Naive thymus-derived CD8-positive, alpha-beta T cell (primary cell): ENCODE data around the gene FARP1. TPM values are rescaled to one million over a fixed set of nuclear protein-coding genes. Genes with fewer than 3 reads are reported as not detected.

Experiments used
- ATAC-seq, 2 donors: fragments of 150-1000 bp; cut with Tn5 transposase in 1 of 2; sonication (Bioruptor Pico), chemical (Tn5 transposase) in 1 of 2; 1 replicate in 1 of 2; 2 replicates in 1 of 2; pipeline ENCODE4 v1.10.0; 2021; ENCODE audit warnings: mild to moderate bottlenecking in 2 of 2, moderate library complexity in 2 of 2
- POLR2A ChIA-PET: fragments of 350-600 bp; sonication (Branson Sonifier 250); formaldehyde crosslinking; loops from one replicate; lab custom pipeline; 2021; ENCODE audit warnings: antibody characterized with exemption; lab: Charles Lee
- DNase-seq, 10 donors: peaks; one replicate each; pipeline versions ENCODE4 v3.0.0 to v3.0.0-alpha.2; 2020 to 2022
- H3K27ac Mint-ChIP-seq, 10 donors: one replicate each; pipeline ENCODE4 v1.8.0; 2020 to 2022; ENCODE audit warnings: mild to moderate bottlenecking in 10 of 10, mixed read lengths in 10 of 10, moderate library complexity in 4 of 10, inconsistent platforms in 1 of 10
- H3K27me3 Mint-ChIP-seq, 5 donors: one replicate each; pipeline ENCODE4 v1.8.0; 2021 to 2022; ENCODE audit warnings: mixed read lengths in 5 of 5
- H3K36me3 Mint-ChIP-seq, 3 donors: one replicate each; pipeline ENCODE4 v1.8.0; 2020 to 2022; ENCODE audit warnings: mixed read lengths in 3 of 3, mild to moderate bottlenecking in 2 of 3, inconsistent platforms in 1 of 3
- H3K4me1 Mint-ChIP-seq, 4 donors: one replicate each; pipeline ENCODE4 v1.8.0; 2021 to 2022; ENCODE audit warnings: mixed read lengths in 4 of 4
- H3K4me3 Mint-ChIP-seq, 10 donors: one replicate each; pipeline ENCODE4 v1.8.0; 2020 to 2022; ENCODE audit warnings: mild to moderate bottlenecking in 10 of 10, mixed read lengths in 10 of 10, moderate library complexity in 6 of 10, inconsistent platforms in 1 of 10
- H3K9me3 Mint-ChIP-seq, 9 donors: one replicate each; pipeline ENCODE4 v1.8.0; 2020 to 2022; ENCODE audit warnings: mixed read lengths in 9 of 9, mild to moderate bottlenecking in 3 of 9, inconsistent platforms in 1 of 9, moderate library complexity in 1 of 9
- polyA plus RNA-seq, 3 donors: library from polyadenylated mRNA; unstranded; fragments of 300-500 nt; fragmentation: Illumina TruSeq; gene quantifications; one replicate each; pipeline ENCODE4 v1.2.3, GENCODE V29; 2021
- total RNA-seq, 8 experiments: library from RNA in 2 of 8; stranded (reverse) in 2 of 8; gene quantifications; one replicate each; pipeline ENCODE4 v1.2.3 and lab custom pipeline; 2021 to 2026

FARP1 gene
- total and polyA plus RNA-seq, 5 experiments from 2014 or later: 0.03 to 0.55 (median 0.22) TPM

DNA sequence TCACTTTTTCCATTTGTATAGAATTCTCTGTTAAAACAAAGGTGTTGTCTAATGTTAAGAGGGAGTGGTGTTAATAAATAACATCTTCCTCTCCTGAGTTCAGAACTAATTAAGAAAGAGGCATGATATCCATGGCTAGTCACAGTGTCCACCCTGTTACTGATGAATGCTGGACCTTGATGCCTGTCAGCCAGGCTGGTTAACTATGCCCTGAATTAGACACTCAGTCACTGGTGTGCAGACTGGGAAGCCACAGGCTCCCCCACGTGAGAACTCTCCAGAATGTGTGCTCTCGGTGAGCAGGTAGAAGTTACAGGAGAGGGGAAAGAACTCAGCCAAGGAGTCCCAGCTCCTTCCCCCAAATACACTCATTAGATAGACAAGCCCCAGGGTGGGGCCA is 90.2 kb downstream of the FARP1 start:
- Mint-ChIP-seq H3K27me3 (peaks cover 0 to 5% (median 2%) of the 10 kb centered on the region in 5 donors), H3K4me1 (no peaks in the 10 kb centered on the region), H3K9me3 (peaks cover 0 to 11% (median 3%) of the 10 kb centered on the region in 9 donors), H3K36me3 (peaks cover 0 to 7% (median 0%) of the 10 kb centered on the region in 3 donors), H3K27ac (no peak overlapping the region), H3K4me3 (no peak overlapping the region)
- ATAC-seq (no peak), DNase-seq (no peak)
- POLR2A ChIA-PET: interaction anchor here (0.6 kb wide), 1 partner anchor 68 kb away, joined by 4 read pairs; no protein-coding TSS in a partner anchor

DNA sequence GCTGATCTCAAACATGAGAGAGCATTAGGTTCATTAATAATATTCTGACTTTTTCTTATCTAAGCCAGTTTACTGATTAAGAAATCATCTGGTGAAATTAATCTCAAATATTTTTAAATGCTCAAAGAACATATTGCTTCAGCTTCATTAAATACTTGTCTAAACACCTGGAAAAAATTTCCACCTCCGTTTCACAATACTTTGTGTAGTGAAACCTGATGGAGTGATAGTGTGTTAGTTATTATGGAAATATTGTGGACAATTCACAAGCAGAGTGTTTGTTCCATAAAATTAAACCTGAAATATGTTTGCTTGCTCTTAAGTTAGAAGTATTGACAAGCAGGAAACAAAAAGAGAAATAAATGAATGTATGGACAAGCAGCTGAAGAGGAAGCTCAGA is 91.5 kb downstream of the FARP1 start:
- Mint-ChIP-seq H3K9me3 (peaks cover 0 to 11% (median 3%) of the 10 kb centered on the region in 9 donors), H3K4me3 (no peak overlapping the region), H3K27me3 (peaks cover 0 to 6% (median 2%) of the 10 kb centered on the region in 5 donors), H3K36me3 (peaks cover 0 to 7% (median 0%) of the 10 kb centered on the region in 3 donors), H3K27ac (no peak overlapping the region), H3K4me1 (no peaks in the 10 kb centered on the region)
- POLR2A ChIA-PET: no interaction called here
- ATAC-seq (no peak), DNase-seq (no peak)

DNA sequence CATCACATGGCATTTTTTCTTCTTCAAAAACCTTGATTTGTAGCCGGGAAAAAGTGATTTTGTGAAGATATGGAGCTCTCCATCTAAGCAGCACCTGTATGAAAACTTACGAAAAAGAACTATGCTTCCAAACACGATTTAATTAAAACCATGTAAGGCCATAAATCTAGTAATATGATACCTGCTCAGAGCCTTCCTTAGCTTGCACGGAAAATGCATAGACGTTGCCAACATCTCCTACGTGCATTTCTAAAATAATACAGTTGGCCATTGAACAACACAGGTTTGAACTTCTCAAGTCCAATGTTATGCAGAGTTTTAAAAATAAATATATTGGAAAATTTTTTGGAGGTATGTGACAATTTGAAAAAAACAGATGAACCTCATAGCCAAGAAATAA is 93.3 kb downstream of the FARP1 start:
- Mint-ChIP-seq H3K9me3 (peaks cover 0 to 2% (median 0%) of the 10 kb centered on the region in 9 donors), H3K4me3 (no peak overlapping the region), H3K27ac (no peak overlapping the region), H3K27me3 (peaks cover 0 to 16% (median 2%) of the 10 kb centered on the region in 5 donors), H3K36me3 (no peaks in the 10 kb centered on the region), H3K4me1 (no peaks in the 10 kb centered on the region)
- POLR2A ChIA-PET: no interaction called here
- ATAC-seq (no peak), DNase-seq (no peak)

DNA sequence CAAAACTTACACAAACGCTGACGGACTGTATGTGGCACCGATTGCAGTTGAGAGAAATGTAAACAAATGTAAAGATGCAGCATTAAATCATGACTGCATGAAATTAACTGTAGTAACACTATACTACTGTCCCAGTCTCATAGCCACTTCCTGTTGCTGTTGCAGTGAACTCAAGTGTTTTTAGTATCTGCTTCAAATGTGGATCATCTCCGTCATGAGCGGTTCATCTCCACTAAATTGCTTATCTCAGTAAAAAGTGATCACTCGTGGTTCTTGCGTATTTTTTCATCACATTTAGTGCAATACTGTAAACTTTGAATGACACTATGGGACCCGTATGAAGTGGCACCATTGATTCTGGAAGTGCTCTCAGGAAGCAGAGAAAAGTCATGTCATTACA is 94.4 kb downstream of the FARP1 start:
- no peak for ATAC-seq
- DNase-seq: no peak
- POLR2A ChIA-PET: no interaction called here
- Mint-ChIP-seq H3K9me3 (no peaks in the 10 kb centered on the region), H3K36me3 (no peaks in the 10 kb centered on the region), H3K4me1 (peaks cover 0 to 1% (median 0%) of the 10 kb centered on the region in 4 donors), H3K27ac (no peak overlapping the region), H3K4me3 (no peak overlapping the region), H3K27me3 (peaks cover 0 to 16% (median 3%) of the 10 kb centered on the region in 5 donors)

DNA sequence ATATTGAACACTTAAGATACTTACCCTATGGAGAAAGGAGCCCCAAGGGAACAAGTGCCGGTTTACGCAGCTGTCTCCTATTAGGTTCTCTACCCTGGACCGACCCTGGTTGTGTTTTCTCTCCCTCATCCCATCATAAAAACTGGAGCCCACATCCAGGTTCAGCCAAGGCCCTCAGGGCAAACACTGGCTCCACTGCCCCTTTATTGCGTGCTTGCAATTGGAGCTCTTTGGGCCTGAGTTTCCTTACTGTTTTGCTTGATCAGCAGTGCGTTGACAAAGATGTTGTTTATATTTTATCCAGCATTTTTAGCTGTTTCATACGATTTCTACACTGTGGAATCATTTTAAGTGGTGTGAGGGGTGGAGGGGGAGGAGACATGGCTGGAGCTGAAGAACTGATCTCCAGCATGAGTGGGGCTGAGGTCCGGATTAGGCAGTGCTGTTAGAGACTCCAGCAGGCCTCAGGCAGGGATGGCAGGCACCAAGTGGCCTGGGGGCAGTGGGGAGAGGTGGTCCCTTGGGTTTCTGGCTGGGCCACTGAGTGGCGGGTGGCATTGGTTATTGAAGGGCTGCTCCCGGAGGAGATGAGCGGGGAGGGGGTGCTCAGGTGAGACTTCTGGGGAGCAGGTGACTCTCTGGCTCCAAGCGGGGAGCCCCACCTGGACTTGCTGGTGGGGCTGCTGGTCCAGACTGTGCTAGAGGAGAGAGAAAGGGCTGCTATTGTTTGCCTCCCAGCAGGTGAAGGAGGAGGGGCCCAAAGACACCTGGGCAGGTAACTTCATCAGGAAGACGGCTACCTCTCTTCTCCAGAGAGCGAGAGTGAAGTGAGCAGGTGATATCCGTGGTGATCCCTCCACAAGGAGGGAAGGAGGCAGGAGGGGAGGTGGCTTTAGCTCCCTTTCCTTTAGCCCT is 96.5 kb downstream of the FARP1 start:
- no peak for DNase-seq
- no peaks in the 10 kb centered on the region for H3K36me3 Mint-ChIP-seq
- H3K9me3 Mint-ChIP-seq: no peaks in the 10 kb centered on the region
- ATAC-seq: no peak
- H3K27me3 Mint-ChIP-seq: peaks cover 0 to 16% (median 0%) of the 10 kb centered on the region in 5 donors
- H3K4me3 Mint-ChIP-seq: no peak overlapping the region
- peaks cover 0 to 1% (median 0%) of the 10 kb centered on the region in 4 donors for H3K4me1 Mint-ChIP-seq
- no peak overlapping the region for H3K27ac Mint-ChIP-seq
- POLR2A ChIA-PET: no interaction called here

DNA sequence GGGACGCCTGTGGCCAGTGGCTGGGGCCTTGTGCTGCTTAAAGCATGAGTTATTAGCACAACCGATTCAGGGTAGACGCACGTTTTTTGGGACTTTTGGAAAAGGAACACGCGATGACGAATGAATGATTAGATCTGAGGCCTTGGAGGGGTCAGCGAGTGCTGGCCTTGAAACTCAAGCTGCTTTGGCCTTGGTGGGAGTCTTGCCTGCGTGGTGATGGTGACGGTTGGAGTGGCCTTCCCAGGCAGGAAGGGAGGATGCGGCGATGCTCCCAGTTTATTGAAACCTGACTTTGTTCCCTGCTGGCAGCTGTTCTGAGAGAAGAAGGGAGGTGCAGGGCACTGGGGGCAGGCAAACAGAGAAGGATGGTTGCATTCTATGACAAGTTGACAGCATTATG is 97.2 kb downstream of the FARP1 start:
- H3K9me3 Mint-ChIP-seq: no peaks in the 10 kb centered on the region
- no peak overlapping the region for H3K4me3 Mint-ChIP-seq
- DNase-seq (no peak), ATAC-seq (no peak)
- H3K36me3 Mint-ChIP-seq: no peaks in the 10 kb centered on the region
- H3K27me3 Mint-ChIP-seq: peaks cover 0 to 16% (median 0%) of the 10 kb centered on the region in 5 donors
- H3K4me1 Mint-ChIP-seq: peaks cover 0 to 1% (median 0%) of the 10 kb centered on the region in 4 donors
- H3K27ac Mint-ChIP-seq: no peak overlapping the region
- POLR2A ChIA-PET: no interaction called here

DNA sequence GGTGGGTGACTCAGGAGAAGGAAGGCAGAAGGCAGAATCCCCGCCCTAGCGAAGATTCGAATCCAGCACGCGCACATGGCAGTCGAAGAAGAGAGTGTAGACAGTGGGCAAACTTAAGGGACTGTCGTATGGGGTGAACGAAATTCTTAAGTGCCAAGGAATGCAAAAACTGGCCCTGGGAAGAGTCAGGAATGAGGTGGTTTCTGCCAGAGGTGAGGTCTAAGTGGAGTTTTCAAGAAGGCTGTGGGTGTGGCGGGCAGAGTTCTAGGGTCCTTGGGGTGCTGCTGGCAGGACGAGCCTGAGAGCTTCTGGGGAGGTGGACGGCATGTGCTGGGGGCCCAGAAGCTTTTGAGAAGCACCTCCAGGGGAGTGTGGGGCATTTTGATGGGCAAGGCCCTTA is 98.1 kb downstream of the FARP1 start:
- no peak overlapping the region for H3K27ac Mint-ChIP-seq
- POLR2A ChIA-PET: no interaction called here
- no peak for DNase-seq
- no peak for ATAC-seq
- peaks cover 0 to 1% (median 0%) of the 10 kb centered on the region in 4 donors for H3K4me1 Mint-ChIP-seq
- no peak overlapping the region for H3K4me3 Mint-ChIP-seq
- no peaks in the 10 kb centered on the region for H3K36me3 Mint-ChIP-seq
- H3K27me3 Mint-ChIP-seq: peaks cover 0 to 16% (median 0%) of the 10 kb centered on the region in 5 donors
- no peaks in the 10 kb centered on the region for H3K9me3 Mint-ChIP-seq

DNA sequence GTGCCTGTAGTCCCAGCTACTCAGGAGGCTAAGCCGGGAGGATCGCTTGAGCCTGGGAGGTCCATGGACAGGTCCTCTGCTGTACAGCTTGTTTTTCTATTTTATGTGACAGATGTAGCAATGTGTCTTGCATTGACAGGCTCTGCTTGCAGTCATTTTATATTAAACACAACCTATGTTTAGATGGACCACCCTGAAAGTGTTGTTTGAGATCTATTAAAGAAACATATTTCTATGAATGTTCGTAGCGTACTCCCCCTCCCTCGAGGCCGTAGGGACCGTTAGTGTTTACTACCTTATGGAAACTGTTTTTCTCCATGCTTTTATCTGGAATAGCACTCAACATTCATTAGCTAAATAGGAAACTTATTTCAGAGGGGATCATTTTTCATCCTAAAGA is 99.1 kb downstream of the FARP1 start:
- peaks cover 0 to 1% (median 0%) of the 10 kb centered on the region in 4 donors for H3K4me1 Mint-ChIP-seq
- H3K4me3 Mint-ChIP-seq: no peak overlapping the region
- H3K27ac Mint-ChIP-seq: no peak overlapping the region
- ATAC-seq: no peak
- POLR2A ChIA-PET: no interaction called here
- peaks cover 0 to 16% (median 3%) of the 10 kb centered on the region in 5 donors for H3K27me3 Mint-ChIP-seq
- no peak for DNase-seq
- H3K9me3 Mint-ChIP-seq: no peaks in the 10 kb centered on the region
- no peaks in the 10 kb centered on the region for H3K36me3 Mint-ChIP-seq

DNA sequence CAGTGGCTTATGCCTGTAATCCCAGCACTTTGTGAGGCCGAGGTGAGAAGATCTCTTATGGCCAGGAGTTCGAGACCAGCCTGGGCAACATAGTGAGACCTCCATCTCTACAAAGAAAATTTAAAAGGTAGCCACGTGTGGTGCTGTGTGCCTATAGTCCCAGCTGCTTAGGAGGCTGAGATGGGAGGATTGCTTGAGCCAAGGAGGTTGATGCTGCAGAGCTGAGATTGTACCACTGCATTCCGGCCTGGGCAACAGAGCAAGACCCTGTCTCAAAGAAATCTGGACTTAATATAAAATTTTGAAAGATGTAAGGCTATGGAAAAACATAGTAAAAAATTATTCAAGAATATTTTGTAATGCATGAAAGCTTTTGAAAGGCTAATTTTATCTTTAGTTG is 99.5 kb downstream of the FARP1 start:
- POLR2A ChIA-PET: no interaction called here
- ATAC-seq (no peak), DNase-seq (no peak)
- Mint-ChIP-seq H3K27ac (no peak overlapping the region), H3K4me3 (no peak overlapping the region), H3K4me1 (peaks cover 0 to 1% (median 0%) of the 10 kb centered on the region in 4 donors), H3K36me3 (no peaks in the 10 kb centered on the region), H3K9me3 (no peaks in the 10 kb centered on the region), H3K27me3 (peaks cover 3 to 20% (median 7%) of the 10 kb centered on the region in 5 donors)

DNA sequence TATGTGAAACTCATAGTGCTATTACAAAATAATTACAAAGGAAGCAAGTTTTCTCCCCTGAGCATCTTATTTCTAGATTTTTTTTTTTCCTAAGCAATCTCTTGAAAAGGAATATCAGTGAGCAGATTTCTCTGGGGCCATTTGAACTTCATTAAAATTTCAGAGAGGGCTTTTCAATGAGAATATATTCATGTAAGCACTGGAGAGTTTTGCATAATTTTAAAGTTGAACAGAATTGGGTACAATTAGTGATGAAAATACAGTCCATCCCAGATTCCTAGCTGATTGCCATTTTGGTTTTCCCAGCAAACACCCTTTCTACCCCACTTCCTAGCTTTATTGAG is 101.0 kb downstream of the FARP1 start:
- H3K27me3 Mint-ChIP-seq: peaks cover 7 to 22% (median 10%) of the 10 kb centered on the region in 5 donors
- peaks cover 0 to 1% (median 0%) of the 10 kb centered on the region in 4 donors for H3K4me1 Mint-ChIP-seq
- DNase-seq: no peak
- no peaks in the 10 kb centered on the region for H3K36me3 Mint-ChIP-seq
- ATAC-seq: no peak
- no peak overlapping the region for H3K4me3 Mint-ChIP-seq
- no peak overlapping the region for H3K27ac Mint-ChIP-seq
- H3K9me3 Mint-ChIP-seq: no peaks in the 10 kb centered on the region
- POLR2A ChIA-PET: no interaction called here

DNA sequence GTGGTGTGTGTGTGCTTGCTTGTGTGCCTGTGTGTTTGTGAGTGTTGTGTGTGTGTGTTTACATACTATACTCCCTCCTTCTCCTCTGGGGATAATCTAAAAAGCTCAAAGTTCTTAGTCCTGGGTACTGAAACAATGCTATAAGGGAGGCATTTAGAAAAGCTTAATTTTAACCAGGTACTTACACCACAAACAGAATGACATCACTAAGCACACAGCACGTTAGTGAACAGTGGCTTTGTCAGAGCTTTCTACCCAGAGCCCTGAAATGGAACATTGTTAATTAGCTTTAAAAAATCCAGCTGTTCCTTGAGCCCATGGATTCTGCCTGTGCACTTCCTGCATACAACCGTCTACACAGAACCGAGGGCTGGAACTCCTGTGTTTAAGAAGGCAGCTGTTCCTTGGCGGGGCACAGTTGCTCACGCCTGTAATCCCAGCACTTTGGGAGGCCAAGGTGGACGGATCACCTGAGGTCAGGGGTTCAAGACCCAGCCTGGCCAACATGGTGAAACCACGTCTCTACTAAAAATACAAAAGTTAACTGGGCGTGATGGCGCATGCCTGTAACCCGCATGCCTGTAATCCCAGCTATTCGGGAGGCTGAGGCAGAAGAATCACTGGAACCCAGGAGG is 103.8 kb downstream of the FARP1 start:
- Mint-ChIP-seq H3K27ac (no peak overlapping the region), H3K4me3 (no peak overlapping the region), H3K4me1 (peaks cover 0 to 1% (median 0%) of the 10 kb centered on the region in 4 donors), H3K36me3 (no peaks in the 10 kb centered on the region), H3K9me3 (no peaks in the 10 kb centered on the region), H3K27me3 (peaks cover 6 to 14% (median 12%) of the 10 kb centered on the region in 5 donors)
- DNase-seq (no peak), ATAC-seq (no peak)
- POLR2A ChIA-PET: no interaction called here

DNA sequence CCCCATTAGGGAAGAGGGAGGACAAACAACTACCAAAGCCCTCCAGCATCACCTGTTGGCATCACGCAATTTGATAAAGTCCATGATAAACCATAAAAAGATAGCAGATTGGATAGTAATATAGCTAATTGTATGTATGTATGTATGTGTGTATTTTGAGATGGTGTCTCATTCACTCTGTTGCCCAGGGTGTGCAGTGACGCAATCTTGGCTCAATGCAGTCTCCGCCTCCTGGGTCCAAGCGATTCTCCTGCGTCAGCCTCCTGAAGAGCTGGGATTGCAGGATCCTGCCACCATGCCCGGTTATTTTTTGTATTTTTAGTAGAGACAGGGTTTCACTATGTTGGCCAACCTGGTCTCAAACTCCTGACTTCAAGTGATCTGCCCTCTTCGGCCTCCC is 108.8 kb downstream of the FARP1 start:
- ATAC-seq: no peak
- no peak for DNase-seq
- Mint-ChIP-seq H3K4me1 (no peaks in the 10 kb centered on the region), H3K9me3 (no peaks in the 10 kb centered on the region), H3K4me3 (no peak overlapping the region), H3K27me3 (peaks cover 6 to 12% (median 10%) of the 10 kb centered on the region in 5 donors), H3K36me3 (no peaks in the 10 kb centered on the region), H3K27ac (no peak overlapping the region)
- POLR2A ChIA-PET: no interaction called here

DNA sequence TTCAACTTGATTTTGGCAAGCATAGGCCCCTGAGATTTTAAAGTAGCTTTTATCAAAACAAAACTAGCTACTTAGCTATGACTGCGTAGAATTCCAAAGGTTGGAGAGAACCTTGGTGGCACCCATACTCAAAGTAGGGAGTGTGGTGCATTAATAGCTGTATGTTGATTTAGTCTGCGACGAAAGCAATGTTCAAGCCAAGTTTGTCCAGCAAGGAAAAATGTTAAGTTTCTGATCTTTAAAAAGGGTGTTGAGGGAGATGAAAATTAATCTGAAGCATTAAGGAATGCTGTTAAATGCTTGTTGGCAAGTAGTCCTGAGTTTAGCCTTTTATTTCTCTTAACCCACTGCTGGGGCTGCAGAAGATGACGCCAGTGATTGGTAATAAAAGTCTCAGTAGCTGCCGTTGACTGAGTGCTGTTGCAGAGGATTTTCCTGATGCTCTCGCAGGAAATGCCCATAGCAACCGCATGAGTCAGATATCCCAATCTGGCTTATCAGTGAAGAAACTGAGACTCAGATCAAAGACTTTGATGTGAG is 110.1 kb downstream of the FARP1 start:
- Mint-ChIP-seq H3K27ac (no peak overlapping the region), H3K4me1 (no peaks in the 10 kb centered on the region), H3K4me3 (no peak overlapping the region), H3K9me3 (no peaks in the 10 kb centered on the region), H3K36me3 (no peaks in the 10 kb centered on the region), H3K27me3 (peaks cover 0 to 9% (median 4%) of the 10 kb centered on the region in 5 donors)
- ATAC-seq: no peak
- POLR2A ChIA-PET: no interaction called here
- no peak for DNase-seq
